Panc1 (cell line): ENCODE measurements around the gene ZCCHC3. TPM values are rescaled to one million over a fixed set of nuclear protein-coding genes. Genes with fewer than 3 reads are reported as not detected.

Experiments used
- ATAC-seq: fragments of 200-7000 bp; cut with Tn5 transposase; 2 replicates; pipeline ENCODE4 v1.9.1; 2020; ENCODE audit warnings: mild to moderate bottlenecking, moderate library complexity
- BruUV-seq: library from RNA; stranded (reverse); fragments of 400-500 nt; replicated peaks from 2 replicates; lab custom pipeline; 2021; lab: Mats Ljungman, UMichigan
- CTCF ChIA-PET: fragments of 300-600 bp; sonication (Branson Sonifier 250); formaldehyde crosslinking; loops from one replicate; lab custom pipeline; 2022; ENCODE audit warnings: antibody characterized with exemption; lab: Charles Lee
- POLR2A ChIA-PET: fragments of 300-600 bp; sonication (Branson Sonifier 250); formaldehyde crosslinking; loops from one replicate; lab custom pipeline; 2022; ENCODE audit warnings: antibody characterized with exemption; lab: Charles Lee
- DNase-seq: peaks from one replicate; pipeline ENCODE4 v3.0.0-alpha.2; 2010; ENCODE audit warnings: low read depth, low spot score
- H3K27ac ChIP-seq: 2 replicates; pipeline ENCODE4 v1.5.1; 2011; ENCODE audit warnings: mild to moderate bottlenecking, low read length, inconsistent platforms
- H3K27me3 ChIP-seq: fragments of 200-500 bp; sonication (Bioruptor generic); 2 replicates; pipeline ENCODE4 v1.6.0; 2014; ENCODE audit warnings: low read length, inconsistent platforms; ENCODE audit not compliant: control insufficient read depth, insufficient read depth
- H3K36me3 ChIP-seq: fragments of 200-500 bp; sonication (Bioruptor generic); 2 replicates; pipeline ENCODE4 v1.5.1; 2014; ENCODE audit warnings: inconsistent platforms, mild to moderate bottlenecking, low read length, moderate library complexity; ENCODE audit not compliant: control insufficient read depth, insufficient read depth
- H3K4me1 ChIP-seq: 2 replicates; pipeline ENCODE4 v1.5.1; 2011; ENCODE audit warnings: inconsistent platforms, mild to moderate bottlenecking, low read length, moderate library complexity; ENCODE audit not compliant: control insufficient read depth, insufficient read depth
- H3K4me3 ChIP-seq, 2 experiments: 2 replicates each; pipeline ENCODE4 v1.5.1; 2011 to 2012; ENCODE audit warnings: low read depth in 2 of 2, low read length in 2 of 2, mild to moderate bottlenecking in 2 of 2, inconsistent platforms in 1 of 2, moderate library complexity in 1 of 2
- H3K9me3 ChIP-seq: fragments of 200-500 bp; sonication (Bioruptor generic); 2 replicates; pipeline ENCODE4 v1.5.1; 2014; ENCODE audit warnings: low read depth, mild to moderate bottlenecking, inconsistent platforms, low read length, moderate library complexity; ENCODE audit not compliant: control insufficient read depth, insufficient read depth
- POLR2AphosphoS5 ChIP-seq: IDR thresholded peaks from 2 replicates; pipeline ENCODE4 v1.6.1; 2012; ENCODE audit warnings: mild to moderate bottlenecking, low read depth, low read length, moderate library complexity
- SIN3A ChIP-seq: IDR thresholded peaks from 2 replicates; pipeline ENCODE4 v1.6.1; 2012; ENCODE audit warnings: low read depth, mild to moderate bottlenecking, low read length, moderate library complexity, borderline replicate concordance; ENCODE audit not compliant: insufficient read depth
- TCF7L2 ChIP-seq: IDR thresholded peaks from 2 replicates; pipeline ENCODE4 v1.6.1; 2011; ENCODE audit warnings: mild to moderate bottlenecking, low read depth, low read length, inconsistent platforms
- in situ Hi-C: cut with HindIII; loops from 2 replicates; pipeline ENCODE4 v1.10.0; 2016; ENCODE audit warnings: low sequenced_read_pairs, low pct_unique_long_range_greater_than_20kb
- intact Hi-C: fragments of 100-400 bp; cut with micrococcal nuclease; formaldehyde crosslinking; loops from one replicate; pipeline ENCODE4 v1.10.0; 2022; ENCODE audit not compliant: unreplicated experiment
- total RNA-seq: library from RNA; stranded (reverse); gene quantifications from one replicate; pipeline ENCODE4 v1.2.1, GENCODE V29; 2021; ENCODE audit not compliant: unreplicated experiment
- TF ChIP-seq, protein P1 (sequence below), 2 experiments: IDR thresholded peaks; 2 replicates each; pipeline ENCODE4 v1.6.1; 2011 to 2012; ENCODE audit warnings: low read depth in 2 of 2, control low read depth in 1 of 2, low read length in 1 of 2, mild to moderate bottlenecking in 1 of 2, moderate library complexity in 1 of 2; ENCODE audit not compliant: insufficient read depth in 1 of 2
- TF ChIP-seq, protein P2 (sequence below): fragments of 450-650 bp; IDR thresholded peaks from 2 replicates; pipeline ENCODE4 v1.5.1; 2017; ENCODE audit warnings: mild to moderate bottlenecking

ZCCHC3 gene
- total RNA-seq, 1 experiment from 2014 or later: 18.9 TPM

DNA sequence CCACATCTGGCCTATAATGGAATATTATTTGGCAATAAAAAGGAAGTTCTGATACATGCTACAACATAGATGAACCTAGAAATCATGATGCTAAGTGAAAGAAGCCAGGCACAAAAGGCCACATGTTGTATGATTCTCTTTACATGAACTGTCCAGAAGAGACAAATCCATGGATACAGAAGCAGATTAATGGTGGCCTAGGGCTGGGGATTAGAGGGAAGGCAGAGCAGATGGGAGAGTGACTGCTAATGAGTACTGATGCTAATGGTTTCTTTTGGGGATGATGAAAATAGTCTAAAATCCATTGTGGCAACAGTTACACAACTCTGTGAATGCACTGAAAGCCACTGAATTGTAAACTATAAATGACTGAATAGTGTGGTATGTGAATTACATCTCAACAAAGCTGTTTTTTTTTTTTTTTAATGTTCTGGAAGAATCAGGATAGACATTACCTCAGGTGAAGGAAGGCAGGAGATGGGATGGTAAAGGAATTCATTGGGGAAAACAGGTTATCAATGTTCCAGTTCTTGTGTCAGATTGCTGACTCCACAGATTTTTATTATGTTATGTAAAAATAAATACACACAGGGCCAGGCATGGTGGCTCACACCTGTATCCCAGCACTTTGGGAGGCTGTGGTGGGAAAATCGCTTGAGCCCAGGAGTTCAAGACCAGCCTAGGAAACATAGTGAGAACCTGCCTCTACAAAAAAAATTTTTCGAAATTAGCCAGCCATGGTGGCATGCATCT is 19.1 kb downstream of the ZCCHC3 start:
- CTCF ChIA-PET: no interaction called here
- H3K27me3 ChIP-seq: no peaks in the 10 kb centered on the region
- H3K36me3 ChIP-seq: no peaks in the 10 kb centered on the region
- no peak for TF ChIP-seq SIN3A
- TF ChIP-seq, protein P1, sequence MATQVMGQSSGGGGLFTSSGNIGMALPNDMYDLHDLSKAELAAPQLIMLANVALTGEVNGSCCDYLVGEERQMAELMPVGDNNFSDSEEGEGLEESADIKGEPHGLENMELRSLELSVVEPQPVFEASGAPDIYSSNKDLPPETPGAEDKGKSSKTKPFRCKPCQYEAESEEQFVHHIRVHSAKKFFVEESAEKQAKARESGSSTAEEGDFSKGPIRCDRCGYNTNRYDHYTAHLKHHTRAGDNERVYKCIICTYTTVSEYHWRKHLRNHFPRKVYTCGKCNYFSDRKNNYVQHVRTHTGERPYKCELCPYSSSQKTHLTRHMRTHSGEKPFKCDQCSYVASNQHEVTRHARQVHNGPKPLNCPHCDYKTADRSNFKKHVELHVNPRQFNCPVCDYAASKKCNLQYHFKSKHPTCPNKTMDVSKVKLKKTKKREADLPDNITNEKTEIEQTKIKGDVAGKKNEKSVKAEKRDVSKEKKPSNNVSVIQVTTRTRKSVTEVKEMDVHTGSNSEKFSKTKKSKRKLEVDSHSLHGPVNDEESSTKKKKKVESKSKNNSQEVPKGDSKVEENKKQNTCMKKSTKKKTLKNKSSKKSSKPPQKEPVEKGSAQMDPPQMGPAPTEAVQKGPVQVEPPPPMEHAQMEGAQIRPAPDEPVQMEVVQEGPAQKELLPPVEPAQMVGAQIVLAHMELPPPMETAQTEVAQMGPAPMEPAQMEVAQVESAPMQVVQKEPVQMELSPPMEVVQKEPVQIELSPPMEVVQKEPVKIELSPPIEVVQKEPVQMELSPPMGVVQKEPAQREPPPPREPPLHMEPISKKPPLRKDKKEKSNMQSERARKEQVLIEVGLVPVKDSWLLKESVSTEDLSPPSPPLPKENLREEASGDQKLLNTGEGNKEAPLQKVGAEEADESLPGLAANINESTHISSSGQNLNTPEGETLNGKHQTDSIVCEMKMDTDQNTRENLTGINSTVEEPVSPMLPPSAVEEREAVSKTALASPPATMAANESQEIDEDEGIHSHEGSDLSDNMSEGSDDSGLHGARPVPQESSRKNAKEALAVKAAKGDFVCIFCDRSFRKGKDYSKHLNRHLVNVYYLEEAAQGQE (IDR thresholded peaks at IDR 0.05; ENCODE audit: insufficient read depth in 1 of 2, low read depth in 2 of 2, low read length in 1 of 2): no peak
- TF ChIP-seq TCF7L2: no peak
- TF ChIP-seq POLR2AphosphoS5: no peak
- TF ChIP-seq, protein P2, sequence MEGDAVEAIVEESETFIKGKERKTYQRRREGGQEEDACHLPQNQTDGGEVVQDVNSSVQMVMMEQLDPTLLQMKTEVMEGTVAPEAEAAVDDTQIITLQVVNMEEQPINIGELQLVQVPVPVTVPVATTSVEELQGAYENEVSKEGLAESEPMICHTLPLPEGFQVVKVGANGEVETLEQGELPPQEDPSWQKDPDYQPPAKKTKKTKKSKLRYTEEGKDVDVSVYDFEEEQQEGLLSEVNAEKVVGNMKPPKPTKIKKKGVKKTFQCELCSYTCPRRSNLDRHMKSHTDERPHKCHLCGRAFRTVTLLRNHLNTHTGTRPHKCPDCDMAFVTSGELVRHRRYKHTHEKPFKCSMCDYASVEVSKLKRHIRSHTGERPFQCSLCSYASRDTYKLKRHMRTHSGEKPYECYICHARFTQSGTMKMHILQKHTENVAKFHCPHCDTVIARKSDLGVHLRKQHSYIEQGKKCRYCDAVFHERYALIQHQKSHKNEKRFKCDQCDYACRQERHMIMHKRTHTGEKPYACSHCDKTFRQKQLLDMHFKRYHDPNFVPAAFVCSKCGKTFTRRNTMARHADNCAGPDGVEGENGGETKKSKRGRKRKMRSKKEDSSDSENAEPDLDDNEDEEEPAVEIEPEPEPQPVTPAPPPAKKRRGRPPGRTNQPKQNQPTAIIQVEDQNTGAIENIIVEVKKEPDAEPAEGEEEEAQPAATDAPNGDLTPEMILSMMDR: no peak
- no peaks in the 10 kb centered on the region for H3K9me3 ChIP-seq
- POLR2A ChIA-PET: no interaction called here
- no peak overlapping the region for H3K4me3 ChIP-seq
- in situ Hi-C loops: no loop called here
- no peaks in the 10 kb centered on the region for H3K4me1 ChIP-seq
- H3K27ac ChIP-seq: no peak overlapping the region
- BruUV-seq: no TSS peak
- intact Hi-C loops: no loop called here
- no peak for DNase-seq
- no peak for ATAC-seq

DNA sequence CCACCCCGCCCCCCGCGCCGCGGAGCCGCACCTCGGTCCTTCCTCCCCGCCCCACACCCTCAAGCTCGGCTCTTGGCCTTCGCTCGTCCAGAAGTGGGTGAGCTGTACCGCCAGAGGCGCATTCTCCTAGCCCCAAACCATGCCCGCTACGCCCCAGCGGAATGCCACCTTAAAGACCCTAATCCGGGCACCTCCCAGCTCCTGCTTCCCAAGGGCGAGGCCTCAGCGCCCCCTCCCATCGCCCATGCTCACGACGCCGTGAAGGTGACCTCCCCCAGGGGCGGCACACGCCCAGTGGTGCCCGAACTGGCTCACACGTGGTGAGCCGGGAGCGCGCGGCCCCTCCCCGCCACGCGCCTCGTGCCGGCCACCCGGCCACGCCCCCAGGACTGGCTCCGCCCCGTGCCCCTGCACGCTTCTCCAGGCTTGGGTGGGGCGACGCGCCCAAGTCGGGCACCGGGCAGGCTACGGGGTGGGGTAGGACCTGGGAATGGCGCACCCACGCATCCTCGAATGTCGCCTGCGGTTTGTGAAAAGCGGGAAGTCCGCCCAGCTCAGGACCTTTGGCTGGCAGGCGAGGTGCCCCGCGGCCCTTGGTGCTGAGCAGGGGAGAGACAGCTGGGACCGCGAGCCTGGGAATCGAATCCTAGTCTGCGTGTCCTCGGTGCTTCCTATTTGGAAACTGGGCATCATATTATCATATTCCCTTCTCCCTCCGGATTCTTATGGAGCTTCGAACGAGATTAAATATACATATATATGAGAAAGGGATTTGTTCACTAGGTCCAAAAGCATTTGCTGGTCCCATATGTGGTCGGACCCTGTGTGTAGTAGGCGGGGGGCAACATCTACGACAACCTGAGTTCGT is 27.0 kb downstream of the ZCCHC3 start:
- ChIA-PET CTCF (interaction anchor here (0.6 to 0.8 kb wide), 2 partner anchors 14 to 56 kb away, joined by 3 read pairs; partner anchors contain the start of gene TRIB3), POLR2A (interaction anchor here (0.7 kb wide), 1 partner anchor 24 kb away, joined by 4 read pairs; no protein-coding TSS in a partner anchor)
- Histone ChIP-seq H3K27ac (peak overlapping the region; percentile 97), H3K36me3 (no peaks in the 10 kb centered on the region; the same call in 1 of the 2 replicates), H3K9me3 (no peaks in the 10 kb centered on the region), H3K27me3 (no peaks in the 10 kb centered on the region), H3K4me3 (peak overlapping the region; percentile 74 to 97), H3K4me1 (peaks cover 17% of the 10 kb centered on the region)
- TSS peak; percentile 89 for BruUV-seq
- TF ChIP-seq SIN3A (peak; percentile 90; the same call in 1 of the 2 replicates), POLR2AphosphoS5 (peak; percentile 75)
- TF ChIP-seq, protein P2: no peak
- in situ Hi-C loops (no loop called here), intact Hi-C loops (no loop called here)
- ATAC-seq (peak; percentile 65), DNase-seq (peak; percentile 76)
